ENCODE measurements around the gene RBM44.

DNA sequence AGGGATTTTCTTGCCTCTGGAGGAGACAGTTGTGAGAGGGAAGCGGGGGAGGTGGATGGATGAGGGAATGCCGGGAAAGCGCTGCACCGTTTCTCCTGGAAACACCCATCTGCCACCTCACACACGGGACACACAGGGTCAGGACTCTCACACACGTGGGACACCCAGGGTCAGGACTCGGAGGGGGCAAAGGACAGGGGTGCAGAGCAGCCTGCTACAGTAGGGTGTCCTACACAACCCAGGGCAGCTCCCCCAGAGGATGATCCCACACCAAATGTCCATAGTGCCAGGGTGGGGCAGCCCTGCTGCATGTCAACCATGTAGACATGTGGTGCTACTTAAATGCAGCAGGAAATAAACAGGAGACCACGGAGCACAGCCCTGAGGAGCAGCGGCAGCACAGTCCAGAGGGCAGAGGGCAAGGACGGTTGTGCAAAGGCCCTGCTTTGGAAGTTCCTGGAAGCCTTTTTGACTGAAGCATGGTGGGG, 65.9 kb downstream of the RBM44 start:
- TF ChIP-seq, protein P1, sequence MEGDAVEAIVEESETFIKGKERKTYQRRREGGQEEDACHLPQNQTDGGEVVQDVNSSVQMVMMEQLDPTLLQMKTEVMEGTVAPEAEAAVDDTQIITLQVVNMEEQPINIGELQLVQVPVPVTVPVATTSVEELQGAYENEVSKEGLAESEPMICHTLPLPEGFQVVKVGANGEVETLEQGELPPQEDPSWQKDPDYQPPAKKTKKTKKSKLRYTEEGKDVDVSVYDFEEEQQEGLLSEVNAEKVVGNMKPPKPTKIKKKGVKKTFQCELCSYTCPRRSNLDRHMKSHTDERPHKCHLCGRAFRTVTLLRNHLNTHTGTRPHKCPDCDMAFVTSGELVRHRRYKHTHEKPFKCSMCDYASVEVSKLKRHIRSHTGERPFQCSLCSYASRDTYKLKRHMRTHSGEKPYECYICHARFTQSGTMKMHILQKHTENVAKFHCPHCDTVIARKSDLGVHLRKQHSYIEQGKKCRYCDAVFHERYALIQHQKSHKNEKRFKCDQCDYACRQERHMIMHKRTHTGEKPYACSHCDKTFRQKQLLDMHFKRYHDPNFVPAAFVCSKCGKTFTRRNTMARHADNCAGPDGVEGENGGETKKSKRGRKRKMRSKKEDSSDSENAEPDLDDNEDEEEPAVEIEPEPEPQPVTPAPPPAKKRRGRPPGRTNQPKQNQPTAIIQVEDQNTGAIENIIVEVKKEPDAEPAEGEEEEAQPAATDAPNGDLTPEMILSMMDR (IDR thresholded peaks at IDR 0.05 in 8 of 11, conservative IDR thresholded peaks at IDR 0.05 in 3 of 11): no peak
- TF ChIP-seq POLR2A (IDR thresholded peaks at IDR 0.05): no peak

All from spleen (tissue), 7 donors.